Measurements from ENCODE around the gene ANO4. TPM values are rescaled to one million over a fixed set of nuclear protein-coding genes. Genes with fewer than 3 reads are reported as not detected.

The ANO4 gene
- total RNA-seq, 1 donor from 2014 or later = not detected

DNA sequence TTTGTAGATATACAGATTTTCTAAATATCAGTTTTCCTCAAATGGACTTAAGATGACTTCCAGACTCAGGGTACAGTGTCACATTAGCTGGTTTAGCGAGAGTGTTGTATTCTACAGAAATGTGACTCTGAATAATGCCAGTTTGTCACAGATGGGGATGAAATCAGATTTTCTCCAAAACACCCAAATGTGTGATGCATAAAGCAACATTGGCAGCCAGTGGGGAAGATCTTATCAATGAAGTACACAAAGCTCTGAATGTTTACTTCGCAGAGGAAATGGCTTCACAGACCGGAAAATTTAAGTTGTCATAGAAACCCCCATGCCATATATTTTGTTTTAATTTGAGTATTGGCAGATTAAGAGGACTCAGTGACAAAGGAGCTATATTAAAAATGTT, 29.9 kb downstream of the ANO4 start:
- Mint-ChIP-seq H3K4me1 (no peaks in the 10 kb centered on the region), H3K27me3 (no peaks in the 10 kb centered on the region), H3K4me3 (no peak overlapping the region), H3K27ac (no peak overlapping the region), H3K36me3 (ENCODE audit: low read depth) (no peaks in the 10 kb centered on the region), H3K9me3 (peaks cover 2% of the 10 kb centered on the region)
- DNase-seq (no peak), ATAC-seq (ENCODE audit: low read depth) (no peak)
- TF ChIP-seq, protein P1, sequence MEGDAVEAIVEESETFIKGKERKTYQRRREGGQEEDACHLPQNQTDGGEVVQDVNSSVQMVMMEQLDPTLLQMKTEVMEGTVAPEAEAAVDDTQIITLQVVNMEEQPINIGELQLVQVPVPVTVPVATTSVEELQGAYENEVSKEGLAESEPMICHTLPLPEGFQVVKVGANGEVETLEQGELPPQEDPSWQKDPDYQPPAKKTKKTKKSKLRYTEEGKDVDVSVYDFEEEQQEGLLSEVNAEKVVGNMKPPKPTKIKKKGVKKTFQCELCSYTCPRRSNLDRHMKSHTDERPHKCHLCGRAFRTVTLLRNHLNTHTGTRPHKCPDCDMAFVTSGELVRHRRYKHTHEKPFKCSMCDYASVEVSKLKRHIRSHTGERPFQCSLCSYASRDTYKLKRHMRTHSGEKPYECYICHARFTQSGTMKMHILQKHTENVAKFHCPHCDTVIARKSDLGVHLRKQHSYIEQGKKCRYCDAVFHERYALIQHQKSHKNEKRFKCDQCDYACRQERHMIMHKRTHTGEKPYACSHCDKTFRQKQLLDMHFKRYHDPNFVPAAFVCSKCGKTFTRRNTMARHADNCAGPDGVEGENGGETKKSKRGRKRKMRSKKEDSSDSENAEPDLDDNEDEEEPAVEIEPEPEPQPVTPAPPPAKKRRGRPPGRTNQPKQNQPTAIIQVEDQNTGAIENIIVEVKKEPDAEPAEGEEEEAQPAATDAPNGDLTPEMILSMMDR (IDR thresholded peaks at IDR 0.05) = no peak
- intact Hi-C loops (cut with micrococcal nuclease) = no loop called here
- ChIA-PET POLR2A (no interaction called here), CTCF (no interaction called here)

DNA sequence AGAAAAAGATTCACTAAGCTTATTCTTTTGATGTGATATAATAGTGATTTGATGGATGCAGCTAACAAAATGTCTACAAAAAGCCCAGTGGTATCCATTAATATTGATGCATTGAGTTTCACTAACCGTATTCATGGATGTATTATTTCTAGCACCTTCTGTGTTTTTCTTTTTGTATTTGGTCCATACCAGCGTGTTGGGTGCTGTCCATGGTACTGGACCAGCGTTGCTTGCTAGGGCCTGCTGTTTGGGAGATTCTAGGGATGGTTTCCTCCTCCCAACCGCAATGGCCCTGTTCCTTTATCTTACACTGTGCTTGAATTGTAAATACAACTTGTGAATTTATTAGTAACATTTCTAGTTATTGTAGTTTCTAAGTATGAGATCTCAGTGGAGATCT, 31.7 kb downstream of the ANO4 start:
- DNase-seq = no peak
- Mint-ChIP-seq H3K9me3 (peaks cover 2% of the 10 kb centered on the region), H3K36me3 (ENCODE audit: low read depth) (no peaks in the 10 kb centered on the region), H3K4me1 (no peaks in the 10 kb centered on the region), H3K4me3 (no peak overlapping the region), H3K27ac (no peak overlapping the region), H3K27me3 (no peaks in the 10 kb centered on the region)
- ChIA-PET POLR2A (no interaction called here), CTCF (no interaction called here)
- TF ChIP-seq, protein P1 (IDR thresholded peaks at IDR 0.05) = no peak
- intact Hi-C loops (cut with micrococcal nuclease) = no loop called here
- ATAC-seq (ENCODE audit: low read depth) = no peak

DNA sequence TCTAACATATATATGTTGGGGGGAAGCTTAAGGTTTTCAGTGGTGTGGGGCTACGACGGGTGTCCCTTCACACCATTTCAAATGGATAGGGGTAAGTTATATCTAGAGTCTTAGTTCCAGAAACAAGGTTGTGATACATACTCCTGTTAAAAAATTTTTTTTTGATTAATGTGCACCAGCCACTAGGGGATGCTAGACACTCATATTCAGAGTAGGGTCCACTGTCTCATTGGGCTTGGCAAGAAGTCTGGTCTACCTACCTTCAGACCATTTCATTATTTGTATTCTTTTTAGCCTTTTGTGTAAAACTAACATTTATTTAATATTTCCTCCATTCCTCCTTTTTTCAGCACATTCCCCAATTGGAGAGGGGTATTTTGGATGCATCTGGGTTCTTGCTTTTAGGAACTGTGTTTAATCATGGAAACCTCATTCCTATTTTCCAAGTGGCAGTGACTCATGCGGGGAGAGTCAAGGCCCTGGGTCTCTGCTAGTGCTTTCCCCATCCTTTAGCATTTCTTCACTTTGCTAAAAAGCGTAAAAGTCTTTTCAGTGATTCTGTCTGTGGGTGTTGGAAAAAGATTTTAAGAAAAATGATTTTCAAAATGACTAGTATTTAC, 33.4 kb downstream of the ANO4 start:
- Mint-ChIP-seq H3K9me3 (peaks cover 2% of the 10 kb centered on the region), H3K4me1 (no peaks in the 10 kb centered on the region), H3K4me3 (no peak overlapping the region), H3K27me3 (no peaks in the 10 kb centered on the region), H3K36me3 (ENCODE audit: low read depth) (no peaks in the 10 kb centered on the region), H3K27ac (no peak overlapping the region)
- ChIA-PET POLR2A (no interaction called here), CTCF (no interaction called here)
- TF ChIP-seq, protein P1 (IDR thresholded peaks at IDR 0.05) = no peak
- intact Hi-C loops (cut with micrococcal nuclease) = no loop called here
- DNase-seq (no peak), ATAC-seq (ENCODE audit: low read depth) (no peak)

DNA sequence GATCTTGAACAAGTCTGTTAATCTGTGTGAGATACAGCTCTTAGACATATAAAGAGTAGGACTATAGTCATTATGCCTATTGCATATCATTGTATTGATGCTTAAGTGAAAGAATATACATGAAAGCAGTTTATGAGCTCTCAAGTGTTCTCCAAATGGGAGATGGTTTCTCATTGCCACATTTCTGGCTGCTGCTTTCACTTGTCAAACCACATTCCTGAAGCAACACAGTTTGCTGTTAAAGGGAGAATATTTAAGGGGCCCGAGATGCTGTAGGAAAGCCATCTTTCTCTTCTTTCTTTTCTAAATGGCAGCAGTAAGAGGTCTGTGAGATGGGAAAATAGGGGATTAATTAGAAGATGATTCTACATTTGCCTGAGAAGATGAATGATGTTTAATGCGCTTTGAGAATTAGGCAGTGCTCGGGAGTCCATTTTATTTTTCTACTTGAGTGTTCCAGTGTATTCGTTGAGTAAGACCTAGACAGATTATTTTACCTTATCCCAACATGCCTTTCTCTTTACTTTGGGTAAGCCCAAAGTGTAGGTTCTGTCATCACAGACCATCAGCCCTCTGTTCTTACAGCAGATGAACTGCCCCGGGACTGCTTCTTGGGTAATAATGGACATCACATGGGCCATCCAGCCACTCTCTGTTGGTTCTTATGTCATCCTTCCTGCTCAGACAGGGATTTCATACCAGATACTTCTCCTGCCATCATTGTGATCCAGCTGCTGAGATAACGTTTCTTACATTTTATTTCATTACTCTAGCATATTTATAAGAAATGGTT, 35.6 kb downstream of the ANO4 start:
- no peak for ATAC-seq (ENCODE audit: low read depth)
- Mint-ChIP-seq H3K9me3 (peaks cover 2% of the 10 kb centered on the region), H3K4me3 (no peak overlapping the region), H3K36me3 (ENCODE audit: low read depth) (no peaks in the 10 kb centered on the region), H3K27ac (no peak overlapping the region), H3K27me3 (no peaks in the 10 kb centered on the region), H3K4me1 (no peaks in the 10 kb centered on the region)
- POLR2A ChIA-PET = no interaction called here
- CTCF ChIA-PET = no interaction called here
- intact Hi-C loops (cut with micrococcal nuclease) = no loop called here
- TF ChIP-seq, protein P1 (IDR thresholded peaks at IDR 0.05) = no peak
- DNase-seq = no peak

DNA sequence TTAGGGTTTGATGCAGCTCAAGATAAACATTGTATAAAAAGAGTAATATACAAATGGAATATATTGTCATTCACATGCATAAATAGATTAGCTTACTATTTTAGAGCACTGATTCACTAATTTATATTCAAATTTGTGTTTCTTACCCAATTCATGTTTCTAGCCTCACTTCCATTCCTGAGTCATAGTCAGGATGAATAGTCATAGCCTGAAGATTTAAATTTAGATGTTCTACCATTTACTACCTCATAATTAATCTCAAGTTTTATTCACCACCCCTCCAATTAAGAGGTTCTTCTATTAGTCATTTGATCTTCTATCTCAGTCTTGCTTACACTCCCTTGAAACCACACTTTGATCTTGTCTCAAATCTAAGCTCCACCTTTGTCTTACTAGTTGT, 38.7 kb downstream of the ANO4 start:
- CTCF ChIA-PET = no interaction called here
- no peaks in the 10 kb centered on the region for H3K36me3 Mint-ChIP-seq (ENCODE audit: low read depth)

More for the DNA sequence above, 38.7 kb downstream of the ANO4 start:
- no peak for DNase-seq
- POLR2A ChIA-PET = no interaction called here
- Mint-ChIP-seq H3K27me3 (no peaks in the 10 kb centered on the region), H3K4me1 (no peaks in the 10 kb centered on the region), H3K27ac (no peak overlapping the region), H3K4me3 (no peak overlapping the region), H3K9me3 (no peaks in the 10 kb centered on the region)
- no peak for ATAC-seq (ENCODE audit: low read depth)
- TF ChIP-seq, protein P1 (IDR thresholded peaks at IDR 0.05) = no peak
- intact Hi-C loops (cut with micrococcal nuclease) = no loop called here

All from activated B cell treated with CpG ODN at 0.5 μM for 24 hours (primary cell).